OCI-LY7 (cell line): ENCODE measurements around the gene GPRIN1. TPM values are rescaled to one million over a fixed set of nuclear protein-coding genes. Genes with fewer than 3 reads are reported as not detected.

Experiments
- BruUV-seq: library from RNA; stranded (reverse); fragments of 400-500 nt; replicated peaks from 2 replicates; lab custom pipeline; 2021; lab: Mats Ljungman, UMichigan
- CTCF ChIA-PET: fragments of 300-600 bp; sonication (Branson Sonifier 250); formaldehyde crosslinking; loops from one replicate; lab custom pipeline; 2022; ENCODE audit warnings: antibody characterized with exemption; ENCODE audit not compliant: unreplicated experiment; lab: Charles Lee
- POLR2A ChIA-PET: fragments of 300-600 bp; sonication (Branson Sonifier 250); formaldehyde crosslinking; loops from one replicate; lab custom pipeline; 2022; ENCODE audit warnings: antibody characterized with exemption; lab: Charles Lee
- DNase-seq: peaks from one replicate; pipeline ENCODE4 v3.0.0-alpha.2; 2015; ENCODE audit warnings: low spot score
- H2AFZ ChIP-seq: fragments of 200-600 bp; sonication (generic), shearing (Covaris generic); 2 replicates; pipeline ENCODE4 v1.6.1; 2014; ENCODE audit warnings: mild to moderate bottlenecking, antibody characterized with exemption, low read length, moderate library complexity
- H3K27ac ChIP-seq: fragments of 200-600 bp; sonication (generic); 2 replicates; pipeline ENCODE4 v1.5.1; 2014; ENCODE audit warnings: mixed run types, low read depth, mild to moderate bottlenecking, moderate library complexity, low read length, inconsistent platforms; ENCODE audit not compliant: poor library complexity, severe bottlenecking
- H3K36me3 ChIP-seq: fragments of 200-600 bp; sonication (generic); 2 replicates; pipeline ENCODE4 v1.6.1; 2014; ENCODE audit warnings: mild to moderate bottlenecking, antibody characterized with exemption, low read length, moderate library complexity, mixed read lengths; ENCODE audit not compliant: insufficient read depth
- H3K4me1 ChIP-seq: fragments of 200-600 bp; sonication (generic); 2 replicates; pipeline ENCODE4 v1.5.1; 2014; ENCODE audit warnings: mild to moderate bottlenecking, low read length; ENCODE audit not compliant: insufficient read depth, poor library complexity, severe bottlenecking
- H3K4me2 ChIP-seq: fragments of 200-600 bp; sonication (generic); 2 replicates; pipeline ENCODE4 v1.6.1; 2014; ENCODE audit warnings: mild to moderate bottlenecking, low read length
- H3K4me3 ChIP-seq: fragments of 200-600 bp; sonication (generic); 2 replicates; pipeline ENCODE4 v1.5.1; 2014; ENCODE audit warnings: mild to moderate bottlenecking, low read depth, low read length; ENCODE audit not compliant: poor library complexity, severe bottlenecking
- H3K79me2 ChIP-seq: fragments of 200-600 bp; sonication (generic); 2 replicates; pipeline ENCODE4 v1.6.1; 2016; ENCODE audit warnings: low read depth, mild to moderate bottlenecking, low read length, moderate library complexity, mixed read lengths; ENCODE audit not compliant: insufficient read depth
- H3K9me2 ChIP-seq: fragments of 200-600 bp; sonication (generic); 2 replicates; pipeline ENCODE4 v1.6.1; 2016; ENCODE audit warnings: mild to moderate bottlenecking, low read length, mixed read lengths; ENCODE audit not compliant: insufficient read depth
- H3K9me3 ChIP-seq: fragments of 200-600 bp; sonication (generic); 2 replicates; pipeline ENCODE4 v1.6.1; 2014; ENCODE audit warnings: mild to moderate bottlenecking, mixed run types, low read length, mixed read lengths
- H4K20me1 ChIP-seq: fragments of 200-600 bp; sonication (generic); 2 replicates; pipeline ENCODE4 v1.6.1; 2014; ENCODE audit warnings: mild to moderate bottlenecking, antibody characterized with exemption, low read length, moderate library complexity, mixed read lengths; ENCODE audit not compliant: insufficient read depth
- CTCF ChIP-seq: fragments of 200-600 bp; sonication (generic); conservative IDR thresholded peaks from 2 replicates; pipeline ENCODE4 v1.5.1; 2014; ENCODE audit warnings: mild to moderate bottlenecking, antibody characterized with exemption, low read length, moderate library complexity, mixed read lengths
- EZH2phosphoT487 ChIP-seq: fragments of 200-600 bp; sonication (generic); IDR thresholded peaks from 2 replicates; pipeline ENCODE4 v1.6.1; 2018; ENCODE audit warnings: low read depth, borderline replicate concordance, mild to moderate bottlenecking, mixed run types, antibody characterized with exemption, low read length, moderate library complexity, mixed read lengths
- intact Hi-C: fragments of 100-400 bp; cut with micrococcal nuclease; formaldehyde crosslinking; loops from one replicate; pipeline ENCODE4 v1.10.0; 2022; ENCODE audit not compliant: unreplicated experiment
- total RNA-seq, 2 experiments: library from RNA; depleted of rRNA in 1 of 2; stranded (reverse); fragments of >200 nt in 1 of 2; shearing (Covaris generic) in 1 of 2; gene quantifications; 2 replicates each; pipeline ENCODE4 v1.2.3, GENCODE V29; 2014 to 2022

GPRIN1 gene
- total RNA-seq, 2 experiments from 2014 or later, result 3.8 to 5.3 TPM

- no peak overlapping the region for H3K4me2 ChIP-seq
Observed at GRCh38 chr5:176653401-176654385, 43.7 kb upstream of the GPRIN1 start.

GRCh38 chr5:176652136-176652535, 42.2 kb upstream of the GPRIN1 start:
- DNase-seq, result no peak
- ChIA-PET CTCF (no interaction called here), POLR2A (no interaction called here)
- Histone ChIP-seq H3K27ac (no peak overlapping the region), H3K4me1 (peaks cover 13% of the 10 kb centered on the region), H2AFZ (no peak overlapping the region), H3K79me2 (no peaks in the 10 kb centered on the region), H3K9me2 (no peaks in the 10 kb centered on the region), H4K20me1 (no peaks in the 10 kb centered on the region), H3K4me3 (no peak overlapping the region), H3K36me3 (no peaks in the 10 kb centered on the region), H3K4me2 (no peak overlapping the region), H3K9me3 (no peaks in the 10 kb centered on the region)
- TF ChIP-seq CTCF (no peak), EZH2phosphoT487 (no peak)
- intact Hi-C loops, result no loop called here
- BruUV-seq, result no TSS peak

More at GRCh38 chr5:176653401-176654385, 43.7 kb upstream of the GPRIN1 start:
- no peaks in the 10 kb centered on the region for H3K9me3 ChIP-seq
- CTCF ChIA-PET, result interaction anchor here (1.0 kb wide), 1 partner anchor 110 kb away, joined by 3 read pairs; no protein-coding TSS in a partner anchor
- no TSS peak for BruUV-seq
- peaks cover 5% of the 10 kb centered on the region for H3K4me1 ChIP-seq
- no peak for DNase-seq
- no peak overlapping the region for H3K27ac ChIP-seq
- H3K36me3 ChIP-seq, result no peaks in the 10 kb centered on the region
- intact Hi-C loops, result no loop called here
- TF ChIP-seq CTCF (no peak), EZH2phosphoT487 (no peak)
- POLR2A ChIA-PET, result interaction anchor here (0.6 kb wide), 1 partner anchor 431 kb away, joined by 3 read pairs; no protein-coding TSS in a partner anchor
- no peak overlapping the region for H3K4me3 ChIP-seq
- no peak overlapping the region for H2AFZ ChIP-seq
- no peaks in the 10 kb centered on the region for H3K79me2 ChIP-seq
- no peaks in the 10 kb centered on the region for H4K20me1 ChIP-seq
- H3K9me2 ChIP-seq, result no peaks in the 10 kb centered on the region
